ENCODE results near the gene WWOX.

Gene WWOX

DNA sequence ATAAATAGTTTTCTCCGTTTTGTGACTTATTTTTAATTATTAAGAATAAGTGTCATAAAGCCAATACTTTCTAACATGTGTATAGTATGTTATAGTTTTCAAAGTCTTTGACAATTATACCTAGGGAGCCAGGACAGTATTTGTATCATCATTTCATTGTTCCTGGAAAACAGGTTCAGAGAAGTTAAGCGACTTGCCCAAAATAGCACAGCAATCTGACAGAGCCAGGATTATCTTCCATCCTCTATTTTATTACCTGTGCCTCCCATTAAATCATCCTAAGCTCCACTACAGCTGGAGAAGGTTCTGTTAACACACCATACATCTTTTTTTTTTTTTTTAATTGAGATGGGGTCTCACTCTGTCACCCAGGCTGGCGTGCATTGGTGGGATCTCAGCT lies 782.7 kb downstream of the WWOX start:
- Histone ChIP-seq H3K9me3 (ENCODE audit: control insufficient read depth, low read length) (no peaks in the 10 kb centered on the region), H3K4me1 (ENCODE audit: control insufficient read depth, insufficient read depth, low read length) (no peaks in the 10 kb centered on the region), H3K27me3 (ENCODE audit: control insufficient read depth, insufficient read depth, low read length) (no peaks in the 10 kb centered on the region), H3K9ac (ENCODE audit: low read length) (no peak overlapping the region), H3K4me3 (ENCODE audit: low read length) (no peak overlapping the region), H3K36me3 (ENCODE audit: control insufficient read depth, insufficient read depth, low read length) (no peaks in the 10 kb centered on the region)

DNA sequence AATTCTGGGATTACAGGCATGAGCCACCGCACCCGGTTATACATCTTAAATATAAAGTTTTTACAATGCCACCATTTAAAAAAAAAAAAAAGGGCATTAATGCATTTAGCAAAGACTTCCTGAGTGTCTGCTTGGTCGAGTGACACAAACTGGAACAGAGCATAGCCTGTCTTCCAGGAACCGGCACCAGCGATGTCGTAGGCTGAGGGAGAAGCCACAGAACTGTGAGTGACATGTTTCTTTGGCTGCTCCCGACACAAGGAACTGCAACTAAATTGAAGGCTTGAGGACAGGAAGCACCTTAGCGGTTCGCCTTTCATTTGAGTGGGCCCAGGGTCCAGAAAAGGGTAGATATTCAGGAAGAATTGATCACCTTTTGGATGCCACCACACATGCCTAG lies 783.3 kb downstream of the WWOX start:
- Histone ChIP-seq H3K4me1 (ENCODE audit: control insufficient read depth, insufficient read depth, low read length) (no peaks in the 10 kb centered on the region), H3K36me3 (ENCODE audit: control insufficient read depth, insufficient read depth, low read length) (no peaks in the 10 kb centered on the region), H3K9me3 (ENCODE audit: control insufficient read depth, low read length) (no peaks in the 10 kb centered on the region), H3K27me3 (ENCODE audit: control insufficient read depth, insufficient read depth, low read length) (no peaks in the 10 kb centered on the region), H3K9ac (ENCODE audit: low read length) (no peak overlapping the region), H3K4me3 (ENCODE audit: low read length) (no peak overlapping the region)

DNA sequence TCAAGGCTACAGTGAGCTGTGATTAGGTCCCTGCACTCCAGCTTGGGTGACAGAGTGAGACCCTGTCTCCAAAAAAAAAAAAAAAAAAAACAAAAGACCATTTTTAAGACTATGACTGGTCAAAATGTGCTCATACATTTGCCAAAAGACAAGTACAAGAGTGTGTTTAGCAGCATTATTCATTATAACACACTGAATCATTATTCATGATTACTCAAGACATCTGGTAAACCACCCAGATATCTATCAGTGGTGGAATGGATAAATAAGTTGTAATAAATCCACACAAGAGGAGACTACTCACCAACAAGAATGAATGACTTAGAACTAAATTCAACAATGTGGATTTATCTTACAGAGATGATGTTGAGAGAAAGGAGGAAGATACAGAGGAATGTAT lies 784.8 kb downstream of the WWOX start:
- Histone ChIP-seq H3K4me3 (ENCODE audit: low read length) (no peak overlapping the region), H3K27me3 (ENCODE audit: control insufficient read depth, insufficient read depth, low read length) (no peaks in the 10 kb centered on the region), H3K9ac (ENCODE audit: low read length) (no peak overlapping the region), H3K36me3 (ENCODE audit: control insufficient read depth, insufficient read depth, low read length) (no peaks in the 10 kb centered on the region), H3K9me3 (ENCODE audit: control insufficient read depth, low read length) (no peaks in the 10 kb centered on the region), H3K4me1 (ENCODE audit: control insufficient read depth, insufficient read depth, low read length) (no peaks in the 10 kb centered on the region)

DNA sequence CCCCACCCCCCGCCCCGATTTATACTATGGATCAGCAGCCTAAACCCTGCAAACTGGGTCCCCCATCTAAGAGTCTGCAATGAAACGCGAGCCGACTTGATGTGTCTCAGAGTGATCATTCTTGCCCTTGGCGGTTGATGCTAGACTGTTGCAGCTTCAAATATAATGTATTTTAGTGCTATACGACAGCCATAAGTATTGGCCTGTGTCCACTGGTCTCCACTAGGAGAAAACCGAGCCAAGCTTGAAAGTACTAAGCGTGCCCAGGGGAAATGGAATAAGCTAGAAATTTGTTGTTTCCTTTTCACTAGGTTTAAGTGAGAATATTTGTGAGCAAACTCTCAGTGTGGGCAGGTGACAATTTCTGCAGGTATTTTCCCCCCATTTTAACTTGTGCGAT lies 789.9 kb downstream of the WWOX start:
- H3K4me3 ChIP-seq (ENCODE audit: low read length), result no peak overlapping the region
- no peaks in the 10 kb centered on the region for H3K4me1 ChIP-seq (ENCODE audit: control insufficient read depth, insufficient read depth, low read length)
- no peaks in the 10 kb centered on the region for H3K36me3 ChIP-seq (ENCODE audit: control insufficient read depth, insufficient read depth, low read length)
- no peaks in the 10 kb centered on the region for H3K27me3 ChIP-seq (ENCODE audit: control insufficient read depth, insufficient read depth, low read length)
- H3K9ac ChIP-seq (ENCODE audit: low read length), result no peak overlapping the region
- no peaks in the 10 kb centered on the region for H3K9me3 ChIP-seq (ENCODE audit: control insufficient read depth, low read length)

DNA sequence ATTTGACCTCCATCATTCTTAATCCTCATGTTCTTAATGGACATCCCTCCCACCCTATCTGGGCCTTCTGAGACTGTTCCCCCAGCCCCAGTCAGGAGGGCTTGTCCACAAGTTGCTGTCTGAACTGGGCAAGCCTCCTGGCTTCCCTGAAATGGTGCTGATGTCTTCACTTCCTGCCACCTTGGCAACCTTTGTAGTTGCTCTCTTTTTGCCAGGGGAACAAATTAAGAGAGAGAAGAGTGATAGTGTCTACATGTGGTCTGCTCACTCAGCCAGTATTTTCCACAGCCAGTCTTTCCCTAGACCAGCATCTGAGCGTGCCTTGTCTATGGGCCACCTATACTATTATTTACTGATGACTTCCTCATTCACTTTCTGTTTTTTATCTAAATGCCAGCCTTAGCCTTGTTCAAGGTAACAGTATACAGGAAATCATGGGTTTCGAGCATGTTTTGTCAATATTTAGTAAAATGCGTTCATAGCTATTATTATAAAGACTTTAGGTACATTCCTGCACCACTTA lies 791.0 kb downstream of the WWOX start:
- Histone ChIP-seq H3K9me3 (ENCODE audit: control insufficient read depth, low read length) (no peaks in the 10 kb centered on the region), H3K36me3 (ENCODE audit: control insufficient read depth, insufficient read depth, low read length) (no peaks in the 10 kb centered on the region), H3K4me1 (ENCODE audit: control insufficient read depth, insufficient read depth, low read length) (no peaks in the 10 kb centered on the region), H3K27me3 (ENCODE audit: control insufficient read depth, insufficient read depth, low read length) (no peaks in the 10 kb centered on the region), H3K4me3 (ENCODE audit: low read length) (no peak overlapping the region), H3K9ac (ENCODE audit: low read length) (no peak overlapping the region)

DNA sequence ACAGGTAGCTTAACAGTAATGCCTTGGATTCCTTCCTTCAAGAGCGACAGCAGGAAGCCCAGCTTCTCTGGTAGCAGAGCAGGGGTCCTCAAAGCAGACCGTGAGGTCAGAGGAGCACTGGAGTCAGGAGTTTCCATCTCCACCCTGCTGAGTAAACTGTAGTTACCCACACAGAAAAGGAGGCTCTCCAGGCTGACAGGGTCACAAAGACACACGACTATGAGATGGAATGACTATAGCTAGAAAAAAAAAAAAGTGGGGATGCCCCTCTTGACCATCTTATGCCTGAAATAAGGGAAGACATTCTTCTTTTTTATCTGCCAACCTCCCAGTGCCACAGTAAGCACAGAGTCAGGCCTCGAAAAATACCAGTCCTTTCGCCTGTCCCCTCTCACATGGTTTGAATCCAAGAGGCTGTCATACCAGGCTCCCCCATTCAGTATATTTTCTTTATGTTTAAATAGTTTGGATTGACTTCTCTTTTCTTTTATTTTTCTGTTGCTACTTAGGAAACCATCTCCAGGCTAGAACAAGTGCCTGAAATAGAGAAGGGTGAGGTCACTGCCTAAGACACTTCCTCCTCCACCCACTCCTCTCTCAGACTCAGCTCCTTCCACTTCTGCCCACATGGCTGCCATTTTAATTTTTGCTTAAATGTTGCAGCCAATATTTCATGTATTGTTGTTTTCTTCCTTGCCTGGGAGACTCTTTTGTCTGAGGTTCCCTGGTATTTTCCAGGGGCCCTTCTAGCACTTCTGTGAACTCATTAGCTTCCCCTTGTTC lies 793.7 kb downstream of the WWOX start:
- Histone ChIP-seq H3K9ac (ENCODE audit: low read length) (no peak overlapping the region), H3K4me1 (ENCODE audit: control insufficient read depth, insufficient read depth, low read length) (no peaks in the 10 kb centered on the region), H3K4me3 (ENCODE audit: low read length) (no peak overlapping the region), H3K27me3 (ENCODE audit: control insufficient read depth, insufficient read depth, low read length) (no peaks in the 10 kb centered on the region), H3K9me3 (ENCODE audit: control insufficient read depth, low read length) (no peaks in the 10 kb centered on the region), H3K36me3 (ENCODE audit: control insufficient read depth, insufficient read depth, low read length) (no peaks in the 10 kb centered on the region)

DNA sequence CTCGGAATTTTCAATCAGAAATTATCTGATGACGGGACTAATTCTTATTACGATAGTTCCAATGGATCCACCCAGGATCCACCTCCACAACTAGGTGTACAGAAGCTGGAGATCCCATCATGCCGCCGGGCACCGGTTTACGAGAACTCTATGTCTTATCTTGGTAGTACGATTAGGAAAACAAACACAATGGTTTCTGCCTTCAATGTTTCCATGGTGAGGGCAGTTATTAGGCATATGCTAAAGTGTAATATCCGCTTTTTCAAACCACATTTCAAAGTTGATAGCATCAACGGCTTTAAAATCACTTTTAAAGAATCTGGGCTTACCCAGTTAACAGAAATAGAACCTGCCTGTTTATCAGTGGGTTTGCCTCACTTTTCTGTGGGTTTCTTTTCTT lies 795.4 kb downstream of the WWOX start:
- H3K4me3 ChIP-seq (ENCODE audit: low read length), result no peak overlapping the region
- H3K9me3 ChIP-seq (ENCODE audit: control insufficient read depth, low read length), result no peaks in the 10 kb centered on the region
- no peaks in the 10 kb centered on the region for H3K4me1 ChIP-seq (ENCODE audit: control insufficient read depth, insufficient read depth, low read length)
- H3K36me3 ChIP-seq (ENCODE audit: control insufficient read depth, insufficient read depth, low read length), result no peaks in the 10 kb centered on the region
- H3K27me3 ChIP-seq (ENCODE audit: control insufficient read depth, insufficient read depth, low read length), result no peaks in the 10 kb centered on the region
- H3K9ac ChIP-seq (ENCODE audit: low read length), result no peak overlapping the region

DNA sequence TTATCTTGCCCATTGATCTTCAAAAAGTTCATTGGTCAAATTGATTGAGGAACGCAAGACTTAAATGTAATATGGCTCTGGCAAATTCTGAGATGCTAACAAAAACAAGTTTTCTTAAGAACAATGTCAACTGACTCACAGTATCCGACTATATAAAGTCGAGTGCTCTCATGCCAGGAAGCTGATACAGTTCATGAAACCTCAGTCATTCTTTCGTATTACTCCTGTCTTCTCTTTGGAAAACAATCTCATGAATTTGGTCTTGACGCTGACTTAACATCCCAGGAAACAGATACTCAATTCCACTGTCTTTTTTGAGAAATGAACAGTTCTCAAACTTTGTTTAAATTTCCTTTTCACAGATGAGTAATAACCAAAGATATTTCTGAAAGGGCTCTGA lies 796.2 kb downstream of the WWOX start:
- Histone ChIP-seq H3K36me3 (ENCODE audit: control insufficient read depth, insufficient read depth, low read length) (no peaks in the 10 kb centered on the region), H3K9ac (ENCODE audit: low read length) (no peak overlapping the region), H3K4me1 (ENCODE audit: control insufficient read depth, insufficient read depth, low read length) (no peaks in the 10 kb centered on the region), H3K9me3 (ENCODE audit: control insufficient read depth, low read length) (no peaks in the 10 kb centered on the region), H3K4me3 (ENCODE audit: low read length) (no peak overlapping the region), H3K27me3 (ENCODE audit: control insufficient read depth, insufficient read depth, low read length) (no peaks in the 10 kb centered on the region)

DNA sequence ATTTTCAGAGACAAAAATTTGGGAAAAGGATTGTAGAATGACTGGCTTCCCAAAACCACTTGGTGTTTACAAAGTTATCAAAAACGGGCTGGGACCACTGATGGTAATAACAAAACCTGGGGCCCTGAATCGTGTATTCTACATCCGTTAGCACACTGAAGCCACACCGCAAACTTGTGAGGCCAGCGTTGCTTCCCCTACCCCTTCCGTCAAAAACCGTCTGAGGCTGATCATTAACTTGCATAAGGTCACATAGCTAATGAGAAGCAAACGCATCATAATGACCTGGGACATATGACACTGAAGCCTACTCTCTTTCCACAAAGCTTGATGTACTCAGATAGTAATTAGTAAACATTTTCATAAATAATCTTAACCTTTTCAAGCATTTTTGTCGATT lies 796.8 kb downstream of the WWOX start:
- Histone ChIP-seq H3K4me3 (ENCODE audit: low read length) (no peak overlapping the region), H3K9me3 (ENCODE audit: control insufficient read depth, low read length) (no peaks in the 10 kb centered on the region), H3K36me3 (ENCODE audit: control insufficient read depth, insufficient read depth, low read length) (no peaks in the 10 kb centered on the region)

DNA sequence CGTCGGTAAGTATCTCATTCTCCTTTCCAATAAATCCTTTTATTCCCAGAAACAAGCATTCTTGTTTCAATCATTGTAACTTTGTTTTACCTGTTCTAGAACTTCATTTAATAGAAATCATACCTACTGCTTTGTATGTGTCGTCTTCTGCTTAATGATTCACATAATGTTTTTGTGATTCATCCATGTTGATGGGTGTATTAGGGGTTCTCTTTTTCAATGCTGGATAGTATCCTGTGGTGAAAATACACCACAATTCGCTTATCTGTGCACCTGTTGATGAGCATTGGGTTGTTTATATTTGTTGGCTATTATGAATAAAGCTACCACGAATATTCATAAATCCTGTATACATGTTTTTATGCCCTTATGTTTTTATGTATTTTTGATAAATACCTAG lies 797.8 kb downstream of the WWOX start:
- H3K27me3 ChIP-seq (ENCODE audit: control insufficient read depth, insufficient read depth, low read length), result no peaks in the 10 kb centered on the region
- no peak overlapping the region for H3K9ac ChIP-seq (ENCODE audit: low read length)

More for the DNA sequence above, 796.8 kb downstream of the WWOX start:
- no peak overlapping the region for H3K9ac ChIP-seq (ENCODE audit: low read length)
- H3K4me1 ChIP-seq (ENCODE audit: control insufficient read depth, insufficient read depth, low read length), result no peaks in the 10 kb centered on the region
- no peaks in the 10 kb centered on the region for H3K27me3 ChIP-seq (ENCODE audit: control insufficient read depth, insufficient read depth, low read length)

DNA sequence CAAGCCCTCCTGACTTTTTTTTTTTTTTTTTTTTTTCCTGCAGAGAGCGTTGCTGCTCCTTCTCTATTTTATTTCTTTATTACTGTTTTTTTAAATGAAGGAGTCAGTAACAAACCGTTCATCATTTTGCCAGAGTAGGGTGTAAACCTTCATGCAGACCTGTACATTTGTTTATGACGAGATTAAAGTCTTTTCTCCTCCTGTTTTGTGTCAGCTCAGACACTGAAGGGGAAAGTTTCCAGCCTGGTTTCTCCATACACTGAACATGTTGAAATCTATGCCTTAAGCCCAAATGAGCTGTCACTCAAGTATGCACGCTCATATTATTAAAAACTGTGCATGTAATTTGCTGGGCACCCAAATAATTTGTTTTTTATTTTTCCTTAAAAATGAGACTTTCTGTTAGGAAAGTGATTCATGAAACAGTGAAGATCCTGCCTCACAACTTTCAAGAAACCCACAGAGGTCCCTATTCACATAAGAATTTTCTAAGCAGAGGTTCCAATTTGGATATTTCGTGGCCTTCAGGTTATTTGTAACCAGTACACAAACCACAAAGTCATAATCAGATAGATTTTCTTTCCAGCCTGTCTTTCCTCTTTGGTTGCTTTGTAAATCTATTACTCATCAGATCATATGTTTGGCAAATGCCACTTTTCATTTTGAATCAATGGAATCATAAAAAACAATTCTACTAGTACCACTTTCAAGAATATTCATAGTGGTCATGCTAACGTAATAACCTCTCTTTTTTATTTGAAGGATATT lies 800.8 kb downstream of the WWOX start:
- Histone ChIP-seq H3K4me1 (ENCODE audit: control insufficient read depth, insufficient read depth, low read length) (no peaks in the 10 kb centered on the region), H3K9ac (ENCODE audit: low read length) (no peak overlapping the region), H3K9me3 (ENCODE audit: control insufficient read depth, low read length) (no peaks in the 10 kb centered on the region), H3K27me3 (ENCODE audit: control insufficient read depth, insufficient read depth, low read length) (no peaks in the 10 kb centered on the region), H3K4me3 (ENCODE audit: low read length) (no peak overlapping the region), H3K36me3 (ENCODE audit: control insufficient read depth, insufficient read depth, low read length) (no peaks in the 10 kb centered on the region)

More for the DNA sequence above, 797.8 kb downstream of the WWOX start:
- H3K4me1 ChIP-seq (ENCODE audit: control insufficient read depth, insufficient read depth, low read length), result no peaks in the 10 kb centered on the region
- H3K4me3 ChIP-seq (ENCODE audit: low read length), result no peak overlapping the region
- no peaks in the 10 kb centered on the region for H3K9me3 ChIP-seq (ENCODE audit: control insufficient read depth, low read length)
- no peaks in the 10 kb centered on the region for H3K36me3 ChIP-seq (ENCODE audit: control insufficient read depth, insufficient read depth, low read length)

DNA sequence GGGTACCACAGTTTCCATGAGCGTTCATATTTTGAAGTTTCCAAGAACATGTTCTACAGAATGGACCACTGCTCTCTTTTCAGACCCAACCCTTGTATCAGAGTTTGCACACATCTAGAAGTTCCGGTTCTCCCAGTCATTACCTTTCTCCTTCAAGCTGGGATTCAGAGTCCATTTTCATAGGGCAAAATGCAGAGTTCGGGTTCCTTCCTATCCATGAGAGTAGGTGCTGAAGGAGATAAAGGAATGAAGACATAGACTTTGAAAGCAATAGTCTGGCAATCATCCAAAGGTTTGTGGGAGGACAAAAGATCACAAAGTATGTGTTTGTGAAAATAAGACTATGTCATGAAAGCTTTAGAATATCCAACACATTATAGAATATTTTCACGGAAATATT lies 801.5 kb downstream of the WWOX start:
- no peaks in the 10 kb centered on the region for H3K36me3 ChIP-seq (ENCODE audit: control insufficient read depth, insufficient read depth, low read length)
- no peak overlapping the region for H3K9ac ChIP-seq (ENCODE audit: low read length)
- H3K4me3 ChIP-seq (ENCODE audit: low read length), result no peak overlapping the region
- H3K27me3 ChIP-seq (ENCODE audit: control insufficient read depth, insufficient read depth, low read length), result no peaks in the 10 kb centered on the region
- H3K9me3 ChIP-seq (ENCODE audit: control insufficient read depth, low read length), result no peaks in the 10 kb centered on the region
- no peaks in the 10 kb centered on the region for H3K4me1 ChIP-seq (ENCODE audit: control insufficient read depth, insufficient read depth, low read length)

All from mucosa of stomach (tissue), 1 donor.